Skin of body (tissue), 2 donors: ENCODE results near the gene AJM1. TPM values are rescaled to one million over a fixed set of nuclear protein-coding genes. Genes with fewer than 3 reads are reported as not detected.
"Not testable (repeated sequence)": the region's sequence is repeated elsewhere in the genome, so short reads cannot be mapped to it uniquely, and the experiment has no call there.

ENCODE experiments used
- DNase-seq: peaks from one replicate; lab custom pipeline; 2025; lab: John Stamatoyannopoulos, UW
- total RNA-seq: library from RNA; depleted of rRNA; stranded (reverse); fragments of >200 nt; gene quantifications from one replicate; pipeline ENCODE4 v1.2.3, GENCODE V29; 2014

Gene AJM1
- total RNA-seq, 1 donor from 2014 or later: 0.79 TPM

DNA sequence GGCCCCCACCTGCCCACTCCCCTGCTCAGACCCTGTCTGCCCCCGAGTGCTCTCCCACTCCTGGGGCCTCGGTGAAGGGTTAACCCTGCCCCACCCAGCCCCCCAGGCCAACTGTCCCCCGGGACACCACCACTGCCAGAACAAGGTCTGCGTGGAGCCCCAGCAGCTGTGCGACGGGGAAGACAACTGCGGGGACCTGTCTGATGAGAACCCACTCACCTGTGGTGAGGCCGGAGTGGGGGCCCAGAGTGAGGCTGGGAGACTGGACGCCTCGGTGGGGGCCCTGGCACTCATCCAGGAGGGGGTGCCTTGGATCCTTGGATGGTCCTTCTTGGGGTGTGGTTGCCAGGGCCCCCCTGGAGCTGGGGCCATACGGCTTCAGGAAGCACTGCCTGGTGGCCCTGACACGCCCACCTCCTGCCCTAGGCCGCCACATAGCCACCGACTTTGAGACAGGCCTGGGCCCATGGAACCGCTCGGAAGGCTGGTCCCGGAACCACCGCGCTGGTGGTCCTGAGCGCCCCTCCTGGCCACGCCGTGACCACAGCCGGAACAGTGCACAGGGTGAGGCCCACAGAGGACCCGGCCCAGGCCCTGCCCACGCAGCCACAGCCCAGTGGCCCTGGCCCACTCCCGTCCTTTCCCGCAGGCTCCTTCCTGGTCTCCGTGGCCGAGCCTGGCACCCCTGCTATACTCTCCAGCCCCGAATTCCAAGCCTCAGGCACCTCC, 12.0 kb downstream of the AJM1 start:
- DNase-seq: no peak

DNA sequence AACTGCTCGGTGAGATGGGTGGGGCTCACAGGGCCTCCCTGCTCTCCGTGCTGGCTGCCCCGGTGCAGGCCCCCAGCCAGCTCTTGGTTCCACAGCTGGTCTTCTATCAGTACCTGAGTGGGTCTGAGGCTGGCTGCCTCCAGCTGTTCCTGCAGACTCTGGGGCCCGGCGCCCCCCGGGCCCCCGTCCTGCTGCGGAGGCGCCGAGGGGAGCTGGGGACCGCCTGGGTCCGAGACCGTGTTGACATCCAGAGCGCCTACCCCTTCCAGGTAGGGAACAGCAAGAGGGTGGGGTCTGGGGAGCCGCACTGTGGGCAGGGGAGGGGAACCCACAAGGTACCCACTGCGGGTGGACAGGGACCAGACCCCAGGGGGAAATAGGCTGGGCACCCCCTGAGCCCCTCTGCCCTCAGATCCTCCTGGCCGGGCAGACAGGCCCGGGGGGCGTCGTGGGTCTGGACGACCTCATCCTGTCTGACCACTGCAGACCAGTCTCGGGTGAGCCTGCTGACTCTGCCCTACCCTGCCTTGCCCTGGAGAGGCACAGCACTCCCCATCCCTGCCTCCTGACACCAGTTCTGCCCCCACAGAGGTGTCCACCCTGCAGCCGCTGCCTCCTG, 12.7 kb downstream of the AJM1 start:
- DNase-seq: no peak

GRCh38 chr9:136855461-136856078, 13.3 kb downstream of the AJM1 start:
- DNase-seq: no peak

DNA sequence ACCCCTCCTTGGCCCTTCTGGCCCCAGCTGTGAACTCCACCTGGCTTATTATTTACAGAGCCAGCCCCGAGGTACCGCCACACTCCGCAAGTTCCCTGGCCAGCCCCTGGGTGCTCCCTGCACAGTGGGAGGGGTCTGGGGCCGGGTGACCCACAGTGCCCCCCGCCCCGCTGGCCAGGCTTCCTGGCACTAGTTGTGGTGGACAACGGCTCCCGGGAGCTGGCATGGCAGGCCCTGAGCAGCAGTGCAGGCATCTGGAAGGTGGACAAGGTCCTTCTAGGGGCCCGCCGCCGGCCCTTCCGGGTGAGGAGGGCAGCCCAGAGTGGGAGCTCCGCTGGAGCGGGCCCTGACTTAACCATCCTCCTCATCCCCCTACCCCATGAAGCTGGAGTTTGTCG, 13.8 kb downstream of the AJM1 start:
- DNase-seq: no peak

DNA sequence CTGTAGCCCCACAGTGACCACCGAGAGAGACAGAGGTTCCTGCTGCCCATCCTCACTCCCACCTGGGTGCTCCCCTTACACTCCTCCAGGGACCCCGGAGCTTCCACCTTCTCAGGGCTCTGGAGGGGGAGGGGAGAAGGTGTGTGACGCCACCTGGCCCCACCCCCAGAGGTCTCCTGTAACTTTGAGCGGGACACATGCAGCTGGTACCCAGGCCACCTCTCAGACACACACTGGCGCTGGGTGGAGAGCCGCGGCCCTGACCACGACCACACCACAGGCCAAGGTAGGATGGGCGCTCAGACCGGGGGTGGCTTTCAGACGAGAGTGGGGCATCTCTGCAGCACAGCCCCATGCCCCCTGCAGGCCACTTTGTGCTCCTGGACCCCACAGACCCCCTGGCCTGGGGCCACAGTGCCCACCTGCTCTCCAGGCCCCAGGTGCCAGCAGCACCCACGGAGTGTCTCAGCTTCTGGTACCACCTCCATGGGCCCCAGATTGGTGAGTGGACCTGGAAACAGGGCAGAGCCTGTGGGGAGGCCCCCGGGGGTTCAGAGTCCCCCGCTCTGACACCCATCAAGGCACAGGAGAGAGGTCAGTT, 14.4 kb downstream of the AJM1 start:
- DNase-seq: no peak

DNA sequence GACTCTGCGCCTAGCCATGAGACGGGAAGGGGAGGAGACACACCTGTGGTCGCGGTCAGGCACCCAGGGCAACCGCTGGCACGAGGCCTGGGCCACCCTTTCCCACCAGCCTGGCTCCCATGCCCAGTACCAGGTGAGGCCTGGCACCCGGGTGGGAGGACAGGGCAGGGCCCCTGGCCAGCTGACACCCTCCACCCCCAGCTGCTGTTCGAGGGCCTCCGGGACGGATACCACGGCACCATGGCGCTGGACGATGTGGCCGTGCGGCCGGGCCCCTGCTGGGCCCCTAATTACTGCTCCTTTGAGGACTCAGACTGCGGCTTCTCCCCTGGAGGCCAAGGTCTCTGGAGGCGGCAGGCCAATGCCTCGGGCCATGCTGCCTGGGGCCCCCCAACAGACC, 14.9 kb downstream of the AJM1 start:
- no peak for DNase-seq

- DNase-seq: no peak
Measured at GRCh38 chr9:136857581-136858412, 15.5 kb downstream of the AJM1 start.

DNA sequence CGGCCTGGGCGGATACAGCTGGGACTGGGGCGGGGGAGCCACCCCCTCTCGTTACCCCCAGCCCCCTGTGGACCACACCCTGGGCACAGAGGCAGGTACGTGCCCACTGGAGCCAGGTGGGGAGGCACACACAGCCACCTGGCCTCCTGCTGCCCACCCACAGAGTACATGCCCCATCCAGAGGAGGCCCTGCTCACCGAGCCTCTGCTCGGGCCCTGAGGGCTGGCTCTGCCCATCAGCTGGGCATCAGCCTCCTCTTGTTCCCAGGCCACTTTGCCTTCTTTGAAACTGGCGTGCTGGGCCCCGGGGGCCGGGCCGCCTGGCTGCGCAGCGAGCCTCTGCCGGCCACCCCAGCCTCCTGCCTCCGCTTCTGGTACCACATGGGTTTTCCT, 16.2 kb downstream of the AJM1 start:
- no peak for DNase-seq

DNA sequence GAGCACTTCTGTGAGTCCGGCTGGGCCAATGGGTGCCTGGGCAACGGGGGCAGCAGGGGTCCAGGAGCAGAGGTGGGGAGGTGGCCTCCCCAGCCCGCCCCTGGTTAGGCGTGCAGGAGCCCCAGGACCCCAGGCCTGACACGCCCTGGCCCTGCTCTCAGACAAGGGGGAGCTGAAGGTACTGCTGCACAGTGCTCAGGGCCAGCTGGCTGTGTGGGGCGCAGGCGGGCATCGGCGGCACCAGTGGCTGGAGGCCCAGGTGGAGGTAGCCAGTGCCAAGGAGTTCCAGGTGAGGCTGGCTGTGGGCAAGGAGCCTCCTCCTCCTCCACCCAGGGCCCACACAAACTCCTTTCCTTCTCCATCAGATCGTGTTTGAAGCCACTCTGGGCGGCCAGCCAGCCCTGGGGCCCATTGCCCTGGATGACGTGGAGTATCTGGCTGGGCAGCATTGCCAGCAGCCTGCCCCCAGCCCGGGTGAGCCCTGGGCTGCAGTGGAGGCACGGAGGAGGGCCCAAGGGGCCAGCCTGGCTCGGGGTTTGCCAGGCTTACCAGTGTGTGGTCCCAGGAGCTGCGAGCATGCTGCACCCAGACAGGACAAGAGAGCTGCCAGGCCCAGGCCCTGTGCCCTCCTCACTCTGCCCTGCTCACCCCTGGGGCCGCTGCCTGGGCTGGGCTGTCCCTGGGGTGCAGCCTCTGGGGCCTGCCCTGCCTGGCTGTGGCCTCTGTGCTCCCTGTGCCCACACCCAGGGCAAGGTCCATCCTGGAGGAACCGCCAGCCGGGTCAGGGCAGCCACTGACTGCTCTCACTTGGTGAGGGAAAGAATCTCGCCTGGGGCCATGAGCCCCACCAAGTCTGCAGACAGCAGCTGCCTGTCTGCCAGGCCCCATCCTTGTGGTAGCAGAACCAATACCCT, 16.8 kb downstream of the AJM1 start:
- no peak for DNase-seq

- no peak for DNase-seq
Measured at GRCh38 chr9:136860529-136860928, 18.3 kb downstream of the AJM1 start.

DNA sequence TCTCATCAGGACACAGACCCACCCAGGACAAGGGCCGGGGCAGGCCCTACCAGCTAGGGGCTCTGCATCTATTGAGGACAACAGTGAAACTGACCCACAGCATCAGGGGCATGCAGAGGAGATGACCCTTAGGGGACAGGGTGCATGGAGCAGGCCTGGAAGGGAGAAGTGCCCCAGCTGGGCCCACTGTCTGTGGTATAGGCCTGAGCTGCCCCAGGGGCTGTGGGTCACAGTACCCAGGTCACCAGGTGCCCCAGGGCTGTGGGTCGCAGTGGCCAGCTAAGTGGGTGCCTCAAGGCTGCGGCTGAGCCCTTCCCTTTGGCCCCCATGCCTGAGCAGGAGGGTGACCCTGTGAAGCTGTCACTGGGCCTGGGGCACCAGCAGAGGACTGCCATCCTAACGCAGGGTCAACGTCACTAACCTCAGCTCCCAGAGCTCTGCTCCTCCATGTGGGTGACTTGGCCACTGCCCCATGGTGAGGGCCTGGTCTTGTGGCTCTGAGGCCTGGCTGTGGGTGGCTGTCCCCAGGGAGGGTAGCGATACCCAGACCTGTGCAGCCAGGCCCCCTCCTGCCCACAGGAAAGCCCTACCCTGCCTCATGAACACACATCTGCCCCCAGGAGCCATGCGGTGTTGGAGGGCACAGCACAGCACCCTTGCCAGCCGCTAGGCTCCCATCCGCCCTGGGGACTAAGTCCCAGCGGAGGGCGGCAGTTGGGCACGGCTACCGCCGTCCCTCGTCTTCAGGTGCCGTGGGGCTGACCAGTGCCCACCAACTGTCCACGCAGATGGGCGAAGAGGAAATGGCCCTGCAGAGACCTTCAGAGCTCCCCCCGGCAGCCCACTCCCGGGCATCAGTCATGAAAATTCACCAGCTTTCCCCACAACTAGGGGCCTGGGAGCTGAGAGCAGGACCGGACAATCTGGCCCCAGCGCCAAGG, 18.9 kb downstream of the AJM1 start:
- DNase-seq: no peak

- DNase-seq: no peak
Measured at GRCh38 chr9:136861874-136862457, 19.7 kb downstream of the AJM1 start.

GRCh38 chr9:136862849-136863622, 20.8 kb downstream of the AJM1 start:
- DNase-seq: no peak

DNA sequence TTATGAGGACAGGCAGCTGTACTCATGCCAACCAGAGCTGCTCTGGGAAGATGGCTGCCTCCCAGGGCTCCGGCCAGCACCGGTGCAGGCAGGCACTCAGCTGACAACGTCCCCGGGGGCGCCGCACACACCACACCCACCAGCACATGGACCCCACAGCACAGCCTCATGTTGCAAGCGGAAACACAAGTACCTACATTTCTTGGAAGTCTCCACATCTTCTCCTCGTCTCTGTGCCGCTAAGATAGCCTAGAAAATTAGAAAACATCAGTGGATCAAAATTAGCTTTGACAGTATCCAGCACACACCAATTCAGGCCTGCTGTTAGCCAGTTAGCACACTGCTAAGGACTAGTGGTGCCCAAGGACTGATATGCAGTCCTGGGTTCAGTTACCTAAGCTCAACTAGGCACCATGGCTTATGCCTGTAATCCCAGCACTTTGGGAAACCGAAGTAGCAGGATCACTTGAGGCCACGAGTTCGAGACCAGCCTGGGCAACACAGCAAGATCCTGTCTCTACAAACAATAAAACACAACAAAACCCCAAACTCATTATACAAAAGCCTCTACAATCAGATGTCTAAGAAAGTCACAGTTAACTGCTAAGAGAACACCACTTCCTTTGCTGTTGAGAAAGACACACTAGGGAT, 21.5 kb downstream of the AJM1 start:
- DNase-seq: no peak

- no peak for DNase-seq
Measured at GRCh38 chr9:136865041-136865767, 22.9 kb downstream of the AJM1 start.

GRCh38 chr9:136865768-136866103, 23.5 kb downstream of the AJM1 start:
- no peak for DNase-seq

DNA sequence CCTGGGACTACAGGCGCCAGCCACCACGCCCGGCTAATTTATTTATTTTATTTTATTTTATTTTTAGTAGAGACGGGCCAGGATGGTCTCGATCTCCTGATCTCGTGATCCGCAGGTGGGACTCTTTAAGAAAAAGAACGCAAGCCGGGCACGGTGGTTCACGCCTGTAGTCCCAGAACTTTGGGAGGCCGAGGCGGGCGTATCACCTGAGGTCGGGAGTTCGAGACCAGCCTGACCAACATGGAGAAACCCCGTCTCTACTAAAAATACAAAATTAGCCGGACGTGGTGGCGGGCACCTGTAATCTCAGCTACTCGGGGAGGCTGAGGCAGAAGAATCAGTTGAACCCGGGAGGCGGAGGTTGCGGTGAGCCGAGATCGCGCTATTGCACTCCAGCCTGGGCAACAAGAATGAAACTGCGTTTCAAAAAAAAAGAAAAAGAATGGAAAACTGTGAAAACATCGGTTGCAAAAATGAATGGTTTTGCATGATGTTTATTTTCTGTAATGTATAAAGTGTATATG, 24.7 kb downstream of the AJM1 start:
- not testable (repeated sequence) for DNase-seq
